Omental fat pad (tissue), 4 donors: ENCODE results near the gene TRIM28. TPM values are rescaled to one million over a fixed set of nuclear protein-coding genes. Genes with fewer than 3 reads are reported as not detected.

ENCODE experiments used
- ATAC-seq: fragments of 150-250 bp; one replicate; pipeline ENCODE4 v1.9.1; 2016; ENCODE audit warnings: mild to moderate bottlenecking, moderate library complexity; ENCODE audit not compliant: low FRiP score
- DNase-seq: peaks from one replicate; pipeline ENCODE4 v3.0.0-alpha.2; 2019; ENCODE audit warnings: low spot score
- CTCF ChIP-seq, 3 donors: fragments of 450-650 bp; IDR thresholded peaks; one replicate each; pipeline ENCODE4 v1.5.1; 2016 to 2017; ENCODE audit warnings: antibody characterized with exemption in 3 of 3, mild to moderate bottlenecking in 3 of 3, moderate library complexity in 2 of 3
- total RNA-seq, 4 donors: library from RNA; depleted of rRNA; stranded (reverse); fragments of >200 nt; gene quantifications; one replicate each; pipeline ENCODE4 v1.1.0, GENCODE V29; 2016

TRIM28 gene
- total RNA-seq, 4 donors from 2014 or later, result 151 to 238 (median 166) TPM

- ATAC-seq (no peak), DNase-seq (no peak)
- TF ChIP-seq CTCF (IDR thresholded peaks at IDR 0.05), result no peak
These were observed 8.0 kb downstream of the TRIM28 start for GRCh38 chr19:58551577-58552471.

GRCh38 chr19:58552655-58553054 lies 8.8 kb downstream of the TRIM28 start:
- ATAC-seq (no peak), DNase-seq (no peak)
- TF ChIP-seq CTCF (IDR thresholded peaks at IDR 0.05), result no peak

- TF ChIP-seq CTCF (IDR thresholded peaks at IDR 0.05), result no peak
- no peak for DNase-seq
These were observed 10.1 kb downstream of the TRIM28 start for GRCh38 chr19:58553799-58554493.

GRCh38 chr19:58554494-58555368 lies 10.9 kb downstream of the TRIM28 start, which contains the start of gene CHMP2A:
TSS of gene CHMP2A (minus strand) at chr19:58555105. CDS start at chr19:58554212, 893 bp downstream.
- ATAC-seq (peak; percentile 63), DNase-seq (peak; percentile 97)
- no peak for TF ChIP-seq CTCF (IDR thresholded peaks at IDR 0.05)

More at GRCh38 chr19:58553799-58554493, 10.1 kb downstream of the TRIM28 start:
- ATAC-seq, result no peak

GRCh38 chr19:58555369-58555885 lies 11.6 kb downstream of the TRIM28 start:
- no peak for TF ChIP-seq CTCF (IDR thresholded peaks at IDR 0.05)
- no peak for DNase-seq
- no peak for ATAC-seq

GRCh38 chr19:58555920-58556621 lies 12.2 kb downstream of the TRIM28 start:
- TF ChIP-seq CTCF (IDR thresholded peaks at IDR 0.05), result no peak
- DNase-seq (no peak), ATAC-seq (no peak)
